ENCODE results near the gene TSPAN15. TPM values are rescaled to one million over a fixed set of nuclear protein-coding genes. Genes with fewer than 3 reads are reported as not detected.
A peak's percentile ranks its signal among the peaks of the same experiment; 100 is the strongest.
"Not testable (repeated sequence)": the region's sequence is repeated elsewhere in the genome, so short reads cannot be mapped to it uniquely, and the experiment has no call there.

The TSPAN15 gene
- total RNA-seq, 2 donors from 2014 or later = 142 to 145 TPM

DNA sequence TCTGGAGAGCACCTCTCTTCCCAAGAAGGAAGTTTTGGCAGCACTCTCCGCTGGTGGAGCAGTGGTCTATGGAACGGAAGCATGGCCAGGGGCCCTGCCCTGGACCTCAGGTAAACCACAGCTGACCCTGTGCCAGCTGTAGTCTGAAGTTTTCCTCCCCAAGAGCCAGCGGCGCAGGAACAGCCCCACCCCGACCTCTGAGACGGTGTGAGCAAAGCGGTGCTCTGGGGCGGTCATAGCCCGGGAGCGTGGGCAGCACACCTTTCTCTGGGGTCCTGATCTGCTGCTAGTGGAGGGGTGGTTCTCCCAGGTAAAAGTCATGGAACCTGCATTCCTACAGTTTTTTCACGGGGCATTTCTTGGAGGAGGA lies 52.6 kb downstream of the TSPAN15 start:
- intact Hi-C loops (cut with DNase I, micrococcal nuclease) = loop anchor here in 1 of 2 donors (10.0 kb wide), 1 partner anchor 79 kb away; no protein-coding TSS in a partner anchor
- ATAC-seq (no peak), DNase-seq (no peak)

DNA sequence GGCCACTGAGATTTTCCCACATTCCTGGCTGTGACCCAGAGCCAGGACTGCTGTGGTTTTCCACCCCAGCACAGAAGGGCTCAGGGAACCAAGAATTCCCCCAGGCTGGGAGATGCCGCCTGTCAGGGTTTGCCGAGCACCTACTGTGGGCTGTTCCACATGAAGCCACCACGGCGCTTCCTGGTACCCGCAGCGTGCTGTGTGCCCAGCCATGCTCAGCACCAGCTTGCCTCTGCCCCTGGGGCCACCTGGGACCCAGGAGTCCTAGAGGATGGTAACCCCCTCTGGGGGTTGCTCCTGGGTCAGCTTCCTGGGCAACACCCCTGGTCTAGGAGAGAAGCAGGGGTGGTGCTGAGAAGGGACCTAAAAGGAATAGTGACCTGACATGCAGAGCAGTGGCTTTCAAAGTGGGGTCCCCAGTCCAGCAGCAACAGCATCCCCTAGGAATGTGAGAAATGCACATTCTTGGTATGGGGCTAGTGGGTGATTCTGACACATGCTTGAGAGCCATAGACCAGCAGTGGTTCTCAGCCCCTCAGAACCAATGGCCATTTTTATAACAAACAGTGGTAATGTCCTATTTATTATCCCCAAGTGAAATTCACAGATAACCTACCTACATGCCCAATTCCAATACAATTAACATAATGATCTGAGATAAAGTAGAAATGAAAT lies 53.4 kb downstream of the TSPAN15 start:
- DNase-seq (no peak), ATAC-seq (no peak)
- intact Hi-C loops (cut with DNase I, micrococcal nuclease) = loop anchor here (5.0 to 10.0 kb wide), 3 partner anchors 77 to 92 kb away; no protein-coding TSS in a partner anchor

DNA sequence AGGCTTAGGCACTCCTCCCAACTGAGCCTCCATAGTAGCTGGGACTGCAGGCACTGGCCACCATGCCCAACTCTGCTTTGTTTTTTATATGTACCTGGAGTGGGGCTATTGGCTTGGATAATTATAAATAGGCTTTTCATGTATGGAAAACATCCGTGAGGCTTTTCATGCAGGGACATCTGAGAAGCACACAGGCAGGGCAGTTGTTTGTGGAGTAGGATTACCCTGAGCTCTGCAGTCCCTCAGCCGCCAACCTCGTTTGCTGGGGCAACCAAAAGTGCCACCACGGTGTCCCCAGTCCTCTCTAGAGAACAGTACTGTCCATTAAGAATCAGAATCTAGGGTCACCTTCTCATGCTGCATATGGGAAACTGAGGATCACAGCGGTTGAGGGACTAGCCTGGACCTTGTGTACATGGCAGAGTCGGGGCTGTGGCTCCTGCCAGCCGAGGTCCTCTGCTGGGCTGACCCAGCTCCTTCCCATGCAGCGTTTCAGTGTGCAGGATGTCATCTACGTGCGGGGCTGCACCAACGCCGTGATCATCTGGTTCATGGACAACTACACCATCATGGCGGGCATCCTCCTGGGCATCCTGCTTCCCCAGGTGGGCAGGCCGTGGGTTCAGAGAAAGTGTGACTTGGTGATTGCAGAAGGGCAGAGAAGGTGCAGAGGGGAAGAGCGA lies 54.5 kb downstream of the TSPAN15 start:
- DNase-seq = no peak
- ATAC-seq = no peak
- intact Hi-C loops (cut with DNase I, micrococcal nuclease) = loop anchor here (5.0 to 10.0 kb wide), 3 partner anchors 78 to 93 kb away; no protein-coding TSS in a partner anchor

DNA sequence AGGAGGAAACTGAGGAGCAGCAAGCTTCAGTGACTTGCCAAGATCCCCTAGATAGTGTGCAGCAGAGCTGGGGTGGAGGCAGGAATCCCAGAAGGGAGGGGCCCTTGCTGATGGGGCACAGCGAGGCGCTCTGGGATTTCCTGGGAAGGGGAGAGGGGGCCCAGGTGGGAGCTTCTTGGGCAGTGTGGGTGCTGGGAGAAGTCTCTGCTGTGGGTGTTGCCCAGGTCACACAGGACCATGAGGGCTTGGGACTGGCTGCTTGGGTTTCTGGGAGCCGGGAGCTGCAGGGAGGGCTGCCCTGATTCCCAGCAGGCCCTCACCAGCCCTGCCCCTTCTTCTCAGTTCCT lies 55.2 kb downstream of the TSPAN15 start:
- no peak for ATAC-seq
- DNase-seq = no peak
- intact Hi-C loops (cut with DNase I, micrococcal nuclease) = loop anchor here (5.0 to 10.0 kb wide), 3 partner anchors 79 to 94 kb away; no protein-coding TSS in a partner anchor

DNA sequence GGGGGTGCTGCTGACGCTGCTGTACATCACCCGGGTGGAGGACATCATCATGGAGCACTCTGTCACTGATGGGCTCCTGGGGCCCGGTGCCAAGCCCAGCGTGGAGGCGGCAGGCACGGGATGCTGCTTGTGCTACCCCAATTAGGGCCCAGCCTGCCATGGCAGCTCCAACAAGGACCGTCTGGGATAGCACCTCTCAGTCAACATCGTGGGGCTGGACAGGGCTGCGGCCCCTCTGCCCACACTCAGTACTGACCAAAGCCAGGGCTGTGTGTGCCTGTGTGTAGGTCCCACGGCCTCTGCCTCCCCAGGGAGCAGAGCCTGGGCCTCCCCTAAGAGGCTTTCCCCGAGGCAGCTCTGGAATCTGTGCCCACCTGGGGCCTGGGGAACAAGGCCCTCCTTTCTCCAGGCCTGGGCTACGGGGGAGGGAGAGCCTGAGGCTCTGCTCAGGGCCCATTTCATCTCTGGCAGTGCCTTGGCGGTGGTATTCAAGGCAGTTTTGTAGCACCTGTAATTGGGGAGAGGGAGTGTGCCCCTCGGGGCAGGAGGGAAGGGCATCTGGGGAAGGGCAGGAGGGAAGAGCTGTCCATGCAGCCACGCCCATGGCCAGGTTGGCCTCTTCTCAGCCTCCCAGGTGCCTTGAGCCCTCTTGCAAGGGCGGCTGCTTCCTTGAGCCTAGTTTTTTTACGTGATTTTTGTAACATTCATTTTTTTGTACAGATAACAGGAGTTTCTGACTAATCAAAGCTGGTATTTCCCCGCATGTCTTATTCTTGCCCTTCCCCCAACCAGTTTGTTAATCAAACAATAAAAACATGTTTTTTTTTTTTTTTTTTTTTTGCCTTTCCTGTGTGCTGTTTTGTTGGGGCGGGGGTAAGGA lies 55.8 kb downstream of the TSPAN15 start:
- DNase-seq (peak; percentile 44 to 56), ATAC-seq (peak; percentile 57)
- intact Hi-C loops (cut with DNase I, micrococcal nuclease) = loop anchor here (5.0 to 10.0 kb wide), 3 partner anchors 80 to 95 kb away; no protein-coding TSS in a partner anchor

DNA sequence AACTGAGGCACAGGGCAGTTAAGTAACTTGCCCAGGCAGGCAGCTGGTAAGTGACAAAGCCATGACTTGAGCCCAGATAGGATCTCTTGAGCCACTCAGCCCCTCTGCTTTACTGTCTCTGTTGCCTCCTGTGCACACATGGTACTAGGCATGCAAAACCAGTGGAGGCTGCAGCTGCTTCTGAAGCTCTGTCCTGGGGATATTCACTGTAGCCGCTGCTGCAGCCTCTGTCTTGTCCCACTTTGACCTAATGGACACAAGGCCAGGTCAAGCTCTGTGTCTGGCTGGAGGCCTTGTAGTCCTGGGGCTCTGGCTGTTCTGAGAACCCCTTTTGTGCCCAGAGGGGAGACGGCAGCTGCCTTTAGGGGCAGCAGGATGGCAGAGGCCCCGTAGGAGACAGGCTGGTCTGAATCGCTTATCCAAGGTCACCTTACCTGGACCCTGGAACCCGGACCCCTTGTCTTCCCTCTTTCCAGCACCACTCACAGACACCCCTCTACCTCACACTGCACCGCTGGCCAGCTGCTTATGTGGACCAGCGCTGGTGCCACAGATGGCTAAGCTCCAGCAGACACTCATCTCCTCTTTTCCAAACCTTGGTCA lies 57.6 kb downstream of the TSPAN15 start:
- intact Hi-C loops (cut with DNase I, micrococcal nuclease) = loop anchor here (5.0 to 10.0 kb wide), 3 partner anchors 82 to 97 kb away; no protein-coding TSS in a partner anchor
- ATAC-seq (no peak), DNase-seq (no peak)

DNA sequence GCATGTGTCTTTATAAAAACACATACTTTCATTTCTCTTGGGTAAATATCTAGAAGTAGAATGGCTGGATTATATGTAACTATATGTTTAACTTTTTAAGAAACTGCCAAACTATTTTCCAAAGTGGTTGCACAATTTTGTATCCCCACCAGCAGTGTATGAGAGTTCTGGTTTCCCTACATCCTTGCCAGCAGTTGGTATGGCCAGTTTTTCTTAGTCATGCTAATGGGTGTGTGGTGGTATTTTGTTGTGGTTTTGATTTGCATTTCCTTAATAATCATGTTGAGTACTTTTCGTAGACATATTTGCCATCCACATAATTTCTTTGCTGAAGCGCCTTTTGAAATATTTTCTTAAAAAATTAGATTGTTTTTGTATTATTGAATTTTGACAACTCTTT lies 61.6 kb downstream of the TSPAN15 start:
- ATAC-seq (no peak), DNase-seq (no peak)
- intact Hi-C loops (cut with DNase I, micrococcal nuclease) = loop anchor here (10.0 kb wide), 2 partner anchors 122 to 278 kb away; partner anchors contain the start of gene FAM241B (in 1 of the 2)

DNA sequence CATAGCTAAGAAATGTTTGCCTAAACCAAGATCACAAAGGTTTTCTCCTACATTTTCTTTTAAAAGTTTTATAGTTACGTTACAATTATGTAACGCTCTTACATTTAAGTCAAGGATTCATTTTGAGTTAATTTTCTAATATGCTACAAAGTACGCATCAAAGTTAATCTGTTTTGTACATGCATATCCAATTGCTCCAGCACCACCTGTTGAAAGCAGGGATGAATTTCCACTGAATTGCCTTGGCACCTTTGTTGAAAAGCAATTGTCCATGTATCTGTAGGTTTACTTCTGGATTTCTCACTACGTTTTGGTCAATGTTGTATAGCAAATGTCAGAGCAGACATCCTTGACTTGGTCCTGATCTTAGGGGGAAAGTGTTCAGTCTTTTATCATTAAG lies 62.4 kb downstream of the TSPAN15 start:
- no peak for DNase-seq
- intact Hi-C loops (cut with DNase I, micrococcal nuclease) = loop anchor here (2.0 to 10.0 kb wide), 3 partner anchors 121 to 279 kb away; partner anchors contain the start of gene FAM241B (in 1 of the 2)
- ATAC-seq = no peak

DNA sequence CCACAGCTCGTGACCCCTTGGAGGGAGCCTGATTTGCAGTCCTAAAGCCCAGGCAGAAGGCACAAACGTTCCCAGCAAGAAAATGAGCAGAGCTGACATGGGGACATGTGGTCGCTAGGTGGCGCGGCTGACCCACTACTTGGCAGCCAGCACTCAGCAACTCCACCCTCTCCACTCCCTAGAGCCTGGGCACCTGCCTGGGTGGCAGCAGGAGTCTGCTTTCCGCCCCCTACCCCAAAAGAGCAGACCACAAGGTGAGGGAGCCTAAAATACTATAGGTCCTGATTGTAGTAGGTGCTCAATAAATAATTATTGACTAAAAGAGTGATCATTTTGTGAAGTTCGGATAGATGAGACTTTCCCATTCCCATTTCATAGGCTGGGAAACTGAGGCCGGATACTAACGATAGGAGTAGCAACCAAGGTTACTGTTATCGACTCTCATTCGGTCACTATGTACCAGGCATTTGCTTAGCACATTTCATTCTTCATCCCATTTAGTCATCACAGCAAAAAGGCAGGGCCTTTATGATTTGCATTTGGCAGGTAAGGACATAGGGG lies 64.5 kb downstream of the TSPAN15 start:
- peak; percentile 93 for ATAC-seq
- DNase-seq = peak; percentile 52 to 87
- intact Hi-C loops (cut with DNase I, micrococcal nuclease) = loop anchor here (2.0 to 10.0 kb wide), 3 partner anchors 119 to 281 kb away; partner anchors contain the start of gene FAM241B (in 1 of the 2)

DNA sequence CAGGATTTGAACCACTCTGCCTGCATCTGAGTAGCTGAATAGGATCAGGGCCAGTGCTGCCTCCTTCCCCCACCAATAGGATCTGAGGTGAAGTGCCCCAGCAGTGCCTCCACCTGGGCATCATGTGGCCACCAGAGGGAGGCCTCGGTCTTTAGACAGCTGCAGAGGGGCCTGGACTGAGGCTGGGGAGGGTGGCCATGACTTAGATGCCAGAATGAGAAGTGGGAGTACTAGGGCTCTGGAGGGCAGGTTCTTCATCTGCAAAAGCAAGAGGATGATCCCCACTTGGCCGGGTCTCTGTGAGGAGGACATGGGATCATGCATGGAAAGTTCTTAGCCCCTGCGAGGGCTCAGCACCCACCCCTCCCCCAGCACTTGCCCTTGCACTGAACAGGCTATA lies 65.1 kb downstream of the TSPAN15 start:
- ATAC-seq (peak; percentile 31), DNase-seq (no peak)
- intact Hi-C loops (cut with DNase I, micrococcal nuclease) = loop anchor here (10.0 kb wide), 2 partner anchors 118 to 282 kb away; partner anchors contain the start of gene FAM241B (in 1 of the 2)

DNA sequence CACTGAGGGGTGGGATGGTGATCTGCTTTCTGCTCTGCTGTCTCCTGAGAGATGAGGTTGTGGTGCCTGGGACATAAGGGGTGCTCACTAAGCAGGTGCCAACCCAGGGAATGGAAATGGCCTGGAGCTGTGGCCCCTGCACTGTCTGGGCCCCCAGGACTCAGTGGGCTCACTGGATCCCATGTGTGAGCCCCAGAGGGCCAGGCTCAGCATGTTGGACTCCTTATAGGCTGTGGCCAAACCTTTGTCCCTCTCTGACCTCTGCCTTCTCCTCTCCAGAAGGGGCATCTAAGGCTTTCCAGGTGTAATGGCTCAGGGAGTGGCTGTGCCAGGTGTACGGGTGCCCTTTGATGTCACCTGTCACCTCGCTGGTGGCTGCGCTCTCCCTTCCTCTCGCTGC lies 65.5 kb downstream of the TSPAN15 start:
- DNase-seq (no peak), ATAC-seq (peak; percentile 14)
- intact Hi-C loops (cut with DNase I, micrococcal nuclease) = loop anchor here (10.0 kb wide), 2 partner anchors 118 to 282 kb away; partner anchors contain the start of gene FAM241B (in 1 of the 2)

DNA sequence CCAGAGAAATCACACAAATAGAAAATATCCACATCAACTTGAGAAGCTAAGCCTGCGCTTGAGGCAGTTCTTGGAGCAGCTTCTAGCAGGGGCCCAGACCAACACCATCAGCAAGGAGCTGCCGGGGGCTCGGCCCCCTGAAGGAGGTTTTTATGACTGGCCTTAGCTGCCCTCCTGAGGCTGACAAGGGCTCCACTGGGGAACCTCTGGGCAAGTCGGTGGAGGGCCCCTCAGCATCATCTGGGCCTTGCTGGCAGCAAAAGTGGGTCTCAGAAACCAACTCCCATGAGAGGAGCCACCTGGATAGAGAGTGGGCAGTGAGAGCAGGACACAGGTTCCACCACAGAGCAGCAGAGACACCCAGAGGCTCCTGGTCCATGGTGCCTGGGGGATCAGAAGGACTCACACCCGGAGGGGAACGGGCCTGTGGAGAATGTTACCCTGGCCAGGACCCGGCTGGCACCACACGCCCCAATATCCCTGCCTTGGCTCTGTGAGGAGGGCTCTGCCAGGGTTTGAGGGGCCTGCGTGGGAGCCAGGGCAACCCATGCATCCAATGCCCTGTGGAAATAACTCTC lies 66.1 kb downstream of the TSPAN15 start:
- intact Hi-C loops (cut with DNase I, micrococcal nuclease) = loop anchor here (10.0 kb wide), 2 partner anchors 117 to 283 kb away; partner anchors contain the start of gene FAM241B (in 1 of the 2)
- DNase-seq = no peak
- no peak for ATAC-seq

DNA sequence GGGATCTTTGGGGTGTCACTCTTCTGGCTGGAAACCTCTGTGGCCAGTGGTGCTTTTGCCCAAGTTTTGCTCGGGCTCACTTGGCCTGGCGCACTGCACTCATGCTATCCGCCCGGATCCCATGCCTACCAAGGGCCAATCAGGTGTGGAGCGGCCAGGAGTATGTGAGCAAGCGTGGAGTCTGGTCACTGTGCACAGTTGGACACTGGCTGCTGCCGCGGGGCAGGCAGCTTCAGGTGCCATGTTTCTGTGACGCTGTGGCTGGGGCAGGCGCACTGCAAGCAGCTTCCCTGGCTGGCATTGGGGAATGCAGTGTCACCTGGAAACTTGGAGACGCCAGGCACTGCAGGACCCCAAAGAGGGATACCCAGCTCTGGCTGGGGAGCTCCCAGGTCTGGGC lies 76.7 kb downstream of the TSPAN15 start:
- DNase-seq (no peak), ATAC-seq (no peak)
- intact Hi-C loops (cut with DNase I, micrococcal nuclease) = no loop called here

DNA sequence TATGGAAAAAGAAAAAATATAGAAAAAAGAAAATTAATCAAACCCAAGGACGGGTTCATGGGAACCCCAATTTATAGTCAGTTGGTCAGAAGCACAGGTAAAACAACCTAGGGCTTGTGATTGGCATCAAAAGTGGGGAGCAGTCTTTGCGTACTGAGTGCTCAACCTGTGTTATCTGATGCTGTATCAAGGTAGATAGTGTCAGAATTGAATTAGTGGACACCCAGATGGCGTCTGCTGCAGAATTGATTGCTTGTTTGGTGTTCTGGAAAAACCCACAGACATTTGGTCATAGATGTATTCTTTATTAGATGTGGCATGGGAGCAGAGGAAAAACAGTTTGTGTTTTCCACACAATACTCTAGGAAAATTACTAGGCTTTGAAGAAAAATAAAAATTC lies 82.4 kb downstream of the TSPAN15 start:
- ATAC-seq = no peak
- intact Hi-C loops (cut with DNase I, micrococcal nuclease) = no loop called here
- DNase-seq = no peak

DNA sequence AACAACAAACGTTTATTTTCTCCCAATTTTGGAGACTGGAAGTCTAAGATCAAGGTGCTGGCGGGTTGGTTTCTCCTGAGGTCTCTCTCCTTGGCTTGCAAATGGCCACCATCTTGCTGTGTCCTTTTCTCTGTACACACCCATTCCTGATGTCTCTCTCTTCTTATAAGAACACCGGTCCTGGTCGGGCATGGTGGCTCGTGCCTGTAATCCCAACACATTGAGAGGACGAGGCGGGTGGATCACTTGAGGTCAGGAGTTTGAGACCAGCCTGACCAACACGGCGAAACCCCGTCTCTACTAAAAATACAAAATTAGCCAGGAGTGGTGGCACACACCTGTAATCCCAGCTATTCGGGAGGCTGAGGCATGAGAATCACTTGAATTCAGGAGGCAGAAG lies 85.3 kb downstream of the TSPAN15 start:
- ATAC-seq; intact Hi-C loops (cut with DNase I, micrococcal nuclease): not testable (repeated sequence)

DNA sequence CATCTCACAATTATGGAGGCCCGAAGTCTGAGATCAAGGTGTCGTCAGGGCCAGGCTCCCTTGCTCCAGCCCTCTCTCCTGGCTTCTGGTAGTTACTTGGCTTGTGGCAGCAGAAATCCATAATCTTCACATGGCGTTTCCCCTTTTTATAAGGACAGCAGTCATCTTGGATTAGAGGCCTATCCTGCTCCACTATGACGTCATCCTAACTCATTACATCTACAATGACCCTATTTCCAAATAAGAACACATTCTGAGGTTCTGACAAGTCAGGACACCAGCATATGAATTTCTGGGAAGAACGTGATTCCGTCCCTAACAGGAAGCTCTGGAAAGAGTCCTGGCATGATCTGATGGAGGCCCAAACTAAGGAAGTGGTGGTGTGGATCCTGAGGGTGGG lies 86.2 kb downstream of the TSPAN15 start:
- intact Hi-C loops (cut with DNase I, micrococcal nuclease) = no loop called here
- no peak for DNase-seq
- no peak for ATAC-seq

More for the DNA sequence above, 85.3 kb downstream of the TSPAN15 start:
- not testable (repeated sequence) for DNase-seq

DNA sequence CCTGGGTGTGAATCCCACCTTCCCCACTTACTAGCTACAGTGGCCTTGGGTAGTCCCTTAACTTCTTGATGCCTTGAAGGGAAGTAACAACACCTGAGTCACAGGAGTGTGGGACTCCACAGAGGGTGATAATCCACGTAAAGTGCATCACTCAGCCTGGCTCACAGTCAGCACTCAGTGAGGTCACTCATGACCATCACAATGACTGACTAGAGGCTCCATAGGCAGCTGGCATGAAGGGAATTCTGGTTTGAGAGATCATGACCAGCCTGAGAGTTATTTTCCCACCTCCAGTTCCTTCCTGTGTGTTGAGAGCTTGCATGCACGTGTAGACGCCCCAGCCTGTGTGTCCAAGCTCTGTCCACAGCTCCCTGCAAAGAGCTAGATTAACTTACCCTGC lies 87.2 kb downstream of the TSPAN15 start:
- intact Hi-C loops (cut with DNase I, micrococcal nuclease) = no loop called here
- DNase-seq (no peak), ATAC-seq (no peak)

DNA sequence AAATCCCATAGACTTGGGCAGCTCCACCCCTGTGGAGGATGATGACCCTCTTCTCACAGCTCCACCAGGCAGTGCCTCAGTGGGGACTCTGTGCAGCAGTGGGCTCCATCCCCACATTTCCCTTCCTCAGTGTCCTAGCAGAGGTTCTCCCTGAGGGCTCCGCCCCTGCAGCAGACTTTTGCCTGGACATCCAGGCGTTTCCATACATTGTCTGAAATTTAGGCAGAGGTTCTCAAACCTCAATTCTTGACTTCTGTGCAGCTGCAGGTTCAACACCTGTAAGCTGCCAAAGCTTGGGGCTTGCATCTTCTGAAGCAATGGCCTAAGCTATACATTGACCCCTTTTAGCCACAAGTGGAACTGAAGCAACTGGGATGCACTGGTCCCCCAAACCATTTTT lies 90.2 kb downstream of the TSPAN15 start:
- intact Hi-C loops (cut with DNase I, micrococcal nuclease) = no loop called here
- DNase-seq (no peak), ATAC-seq (no peak)
